Upper lobe of left lung (tissue), 6 donors: Measurements from ENCODE around the gene SIL1. TPM values are rescaled to one million over a fixed set of nuclear protein-coding genes. Genes with fewer than 3 reads are reported as not detected.
A peak's percentile ranks its signal among the peaks of the same experiment; 100 is the strongest.

ENCODE experiments used
- ATAC-seq, 2 donors: fragments of 200-7000 bp; cut with Tn5 transposase; one replicate each; pipeline ENCODE4 v1.9.1; 2022; ENCODE audit warnings: mild to moderate bottlenecking in 2 of 2, moderate library complexity in 2 of 2; ENCODE audit not compliant: low FRiP score in 2 of 2
- DNase-seq, 2 donors: peaks; one replicate each; pipeline ENCODE4 v3.0.0-alpha.2; 2019 to 2020
- H3K27ac ChIP-seq, 4 donors: fragments of 200-600 bp; sonication (generic); one replicate each; pipeline ENCODE4 v1.5.1; 2016 to 2019
- H3K27me3 ChIP-seq, 4 donors: fragments of 200-600 bp; sonication (generic); one replicate each; pipeline ENCODE4 v1.5.1; 2017 to 2019
- H3K36me3 ChIP-seq, 4 donors: fragments of 200-600 bp; sonication (generic); one replicate each; pipeline ENCODE4 v1.5.1; 2016 to 2019
- H3K4me1 ChIP-seq, 4 donors: fragments of 200-600 bp; sonication (generic); one replicate each; pipeline ENCODE4 v1.5.1; 2018 to 2019
- H3K4me3 ChIP-seq, 4 donors: fragments of 200-600 bp; sonication (generic); one replicate each; pipeline ENCODE4 v1.5.1; 2017 to 2019; ENCODE audit warnings: mild to moderate bottlenecking in 2 of 4, moderate library complexity in 1 of 4
- H3K9me3 ChIP-seq, 4 donors: fragments of 200-600 bp; sonication (generic); one replicate each; pipeline ENCODE4 v1.5.1; 2018 to 2019
- CTCF ChIP-seq, 6 experiments: fragments of 450-650 bp in 4 of 6; fragments of 200-600 bp in 2 of 6; sonication (generic) in 2 of 6; IDR thresholded peaks; one replicate each; pipeline ENCODE4 v1.5.1; 2016 to 2019; ENCODE audit warnings: antibody characterized with exemption in 6 of 6
- EP300 ChIP-seq, 4 donors: sonication (generic); formaldehyde crosslinking; IDR thresholded peaks; one replicate each; pipeline ENCODE4 v1.5.1; 2017; ENCODE audit warnings: antibody characterized with exemption in 4 of 4, control low read depth in 2 of 4
- POLR2A ChIP-seq, 4 donors: fragments of 450-650 bp; IDR thresholded peaks; one replicate each; pipeline ENCODE4 v1.5.1; 2016 to 2017; ENCODE audit warnings: antibody characterized with exemption in 4 of 4, mild to moderate bottlenecking in 2 of 4
- POLR2AphosphoS5 ChIP-seq, 2 donors: sonication (generic); formaldehyde crosslinking; IDR thresholded peaks; one replicate each; pipeline ENCODE4 v1.5.1; 2017; ENCODE audit warnings: antibody characterized with exemption in 2 of 2
- WGBS, 2 donors: methylation state at CpG; one replicate each; pipeline ENCODE4 v1.1.5; 2017 to 2018; 5-methylcytosine and 5-hydroxymethylcytosine counted together
- total RNA-seq, 6 donors: library from RNA; depleted of rRNA in 4 of 6; stranded (reverse); fragments of >200 nt in 4 of 6; gene quantifications; one replicate each; pipeline versions ENCODE4 v1.1.0 to v1.2.1, GENCODE V29; 2016 to 2021
- donor health status: DM: no; HTN: no; CAD: no; lungs with moderate emphysema.
- donor health status: DM: no; HTN: yes; CAD: no; lungs with severe emphysema.

SIL1 gene
- total RNA-seq, 6 donors from 2014 or later, result 30.2 to 83.8 (median 51.2) TPM

- Histone ChIP-seq H3K4me3 (no peak overlapping the region), H3K27me3 (no peaks in the 10 kb centered on the region), H3K9me3 (no peaks in the 10 kb centered on the region), H3K4me1 (peaks cover 9 to 13% (median 10%) of the 10 kb centered on the region in 4 donors), H3K36me3 (peaks cover 0 to 20% (median 14%) of the 10 kb centered on the region in 4 donors), H3K27ac (no peak overlapping the region)
- 87 to 90% methylated on average over 18 to 19 of the region's 23 CpGs for whole genome bisulfite sequencing, 2 donors
- ATAC-seq (no peak), DNase-seq (peak; percentile 17 to 57)
- no peak for TF ChIP-seq CTCF (IDR thresholded peaks at IDR 0.05)
- TF ChIP-seq POLR2AphosphoS5 (IDR thresholded peaks at IDR 0.05), result no peak
- TF ChIP-seq EP300 (IDR thresholded peaks at IDR 0.05), result no peak
- no peak for TF ChIP-seq POLR2A (IDR thresholded peaks at IDR 0.05)
Observed at GRCh38 chr5:138945421-138946240, 252.5 kb downstream of the SIL1 start.

GRCh38 chr5:138944527-138945322, 253.4 kb downstream of the SIL1 start:
- H3K36me3 ChIP-seq, result peaks cover 0 to 19% (median 14%) of the 10 kb centered on the region in 4 donors
- H3K4me3 ChIP-seq, result no peak overlapping the region
- no peak overlapping the region for H3K27ac ChIP-seq
- WGBS, 2 donors, result 78 to 84% methylated on average over 20 to 23 of the region's 23 CpGs
- ATAC-seq, result no peak
- H3K9me3 ChIP-seq, result no peaks in the 10 kb centered on the region
- H3K27me3 ChIP-seq, result no peaks in the 10 kb centered on the region
- peaks cover under 1 to 6% (median under 1%) of the 10 kb centered on the region in 4 donors for H3K4me1 ChIP-seq
- TF ChIP-seq EP300 (IDR thresholded peaks at IDR 0.05), result no peak
- no peak for TF ChIP-seq POLR2A (IDR thresholded peaks at IDR 0.05)
- no peak for TF ChIP-seq POLR2AphosphoS5 (IDR thresholded peaks at IDR 0.05)
- TF ChIP-seq CTCF (IDR thresholded peaks at IDR 0.05), result no peak
- peak; percentile 20 to 77 for DNase-seq

GRCh38 chr5:138943599-138944173, 254.5 kb downstream of the SIL1 start:
- no peaks in the 10 kb centered on the region for H3K9me3 ChIP-seq
- WGBS, 2 donors, result 84 to 87% methylated on average over 5 to 6 of the region's 6 CpGs
- H3K36me3 ChIP-seq, result peaks cover 0 to 19% (median 14%) of the 10 kb centered on the region in 4 donors
- peak in 1 of 2 donors; percentile 14 for DNase-seq
- no peak overlapping the region for H3K27ac ChIP-seq
- TF ChIP-seq POLR2A (IDR thresholded peaks at IDR 0.05) (no peak), CTCF (IDR thresholded peaks at IDR 0.05) (no peak), POLR2AphosphoS5 (IDR thresholded peaks at IDR 0.05) (no peak), EP300 (IDR thresholded peaks at IDR 0.05) (no peak)
- no peak for ATAC-seq
- H3K27me3 ChIP-seq, result no peaks in the 10 kb centered on the region
- H3K4me3 ChIP-seq, result no peak overlapping the region
- H3K4me1 ChIP-seq, result peaks cover 0 to 6% (median 0%) of the 10 kb centered on the region in 4 donors

- Histone ChIP-seq H3K4me3 (no peak overlapping the region), H3K27ac (no peak overlapping the region), H3K4me1 (peaks cover 0 to 4% (median 3%) of the 10 kb centered on the region in 4 donors), H3K9me3 (no peaks in the 10 kb centered on the region), H3K27me3 (no peaks in the 10 kb centered on the region), H3K36me3 (peaks cover 0 to 19% (median 14%) of the 10 kb centered on the region in 4 donors)
- ATAC-seq (no peak), DNase-seq (peak in 1 of 2 donors; percentile 15)
- TF ChIP-seq POLR2AphosphoS5 (IDR thresholded peaks at IDR 0.05), result no peak
- TF ChIP-seq POLR2A (IDR thresholded peaks at IDR 0.05), result no peak
- TF ChIP-seq EP300 (IDR thresholded peaks at IDR 0.05), result no peak
- TF ChIP-seq CTCF (IDR thresholded peaks at IDR 0.05), result no peak
- 94% methylated on average over 3 of the region's 3 CpGs for WGBS, 2 donors
Observed at GRCh38 chr5:138942861-138943260, 255.3 kb downstream of the SIL1 start.
